SU-DHL-6 (cell line): ENCODE measurements around the gene DNAI2.

Experiments
- H2AFZ ChIP-seq: fragments of 200-600 bp; sonication (generic); 2 replicates; pipeline ENCODE4 v1.6.1; 2014; ENCODE audit warnings: low read depth, mild to moderate bottlenecking, moderate library complexity, mixed read lengths, antibody characterized with exemption, low read length; ENCODE audit not compliant: severe bottlenecking
- H3F3A ChIP-seq: fragments of 200-600 bp; shearing (Covaris generic); 2 replicates; pipeline ENCODE4 v1.6.0; 2016; ENCODE audit warnings: antibody characterized with exemption, mild to moderate bottlenecking; ENCODE audit not compliant: insufficient read depth
- H3K27ac ChIP-seq: fragments of 200-600 bp; sonication (generic); 2 replicates; pipeline ENCODE4 v1.5.1; 2016; ENCODE audit warnings: low read depth, mild to moderate bottlenecking, low read length, moderate library complexity, mixed read lengths
- H3K27me3 ChIP-seq: fragments of 200-600 bp; sonication (generic), shearing (Covaris generic); 2 replicates; pipeline ENCODE4 v1.6.0; 2014; ENCODE audit warnings: mild to moderate bottlenecking, low read length
- H3K36me3 ChIP-seq: fragments of 200-600 bp; sonication (generic); 2 replicates; pipeline ENCODE4 v1.6.1; 2014; ENCODE audit warnings: mild to moderate bottlenecking, low read length, mixed read lengths
- H3K4me2 ChIP-seq: fragments of 300-600, 200-600 bp; shearing (Covaris generic), sonication (generic); 2 replicates; pipeline ENCODE4 v1.6.0; 2014; ENCODE audit warnings: low read length, low read depth, mild to moderate bottlenecking; ENCODE audit not compliant: poor library complexity, severe bottlenecking
- H3K4me3 ChIP-seq: fragments of 200-600 bp; sonication (generic); 2 replicates; pipeline ENCODE4 v1.5.1; 2014; ENCODE audit warnings: antibody characterized with exemption, low read length, mild to moderate bottlenecking, mixed read lengths; ENCODE audit not compliant: insufficient read depth, poor library complexity, severe bottlenecking
- H3K79me2 ChIP-seq: fragments of 200-600 bp; sonication (generic); 2 replicates; pipeline ENCODE4 v1.6.1; 2014; ENCODE audit warnings: mild to moderate bottlenecking, low read length, moderate library complexity; ENCODE audit not compliant: insufficient read depth
- H3K9ac ChIP-seq: fragments of 200-600 bp; sonication (generic); 2 replicates; pipeline ENCODE4 v1.7.0; 2014; ENCODE audit warnings: mild to moderate bottlenecking, low read length
- H3K9me2 ChIP-seq: fragments of 200-600 bp; sonication (generic); replicated peaks from 2 replicates; pipeline ENCODE4 v1.6.1; 2014; ENCODE audit warnings: low read length; ENCODE audit not compliant: insufficient read depth
- H3K9me3 ChIP-seq: fragments of 200-600 bp; sonication (generic); 2 replicates; pipeline ENCODE4 v1.6.1; 2014; ENCODE audit warnings: low read length, mixed read lengths; ENCODE audit not compliant: insufficient read depth
- H4K20me1 ChIP-seq: fragments of 200-600 bp; sonication (generic); 2 replicates; pipeline ENCODE4 v1.6.1; 2014; ENCODE audit warnings: low read depth, mild to moderate bottlenecking, antibody characterized with exemption, low read length, moderate library complexity, mixed read lengths
- EZH2phosphoT487 ChIP-seq: fragments of 200-600 bp; sonication (generic), shearing (Covaris generic); conservative IDR thresholded peaks from 2 replicates; pipeline ENCODE4 v1.6.1; 2018; ENCODE audit warnings: mild to moderate bottlenecking, antibody characterized with exemption, low read length, moderate library complexity, mixed read lengths
- TF ChIP-seq, protein P1 (sequence below): fragments of 200-600 bp; sonication (generic); IDR thresholded peaks from one replicate; pipeline ENCODE4 v1.5.1; 2017; ENCODE audit warnings: antibody characterized with exemption, mild to moderate bottlenecking, low read length, moderate library complexity; ENCODE audit not compliant: insufficient read depth, poor library complexity, severe bottlenecking

The DNAI2 gene

DNA sequence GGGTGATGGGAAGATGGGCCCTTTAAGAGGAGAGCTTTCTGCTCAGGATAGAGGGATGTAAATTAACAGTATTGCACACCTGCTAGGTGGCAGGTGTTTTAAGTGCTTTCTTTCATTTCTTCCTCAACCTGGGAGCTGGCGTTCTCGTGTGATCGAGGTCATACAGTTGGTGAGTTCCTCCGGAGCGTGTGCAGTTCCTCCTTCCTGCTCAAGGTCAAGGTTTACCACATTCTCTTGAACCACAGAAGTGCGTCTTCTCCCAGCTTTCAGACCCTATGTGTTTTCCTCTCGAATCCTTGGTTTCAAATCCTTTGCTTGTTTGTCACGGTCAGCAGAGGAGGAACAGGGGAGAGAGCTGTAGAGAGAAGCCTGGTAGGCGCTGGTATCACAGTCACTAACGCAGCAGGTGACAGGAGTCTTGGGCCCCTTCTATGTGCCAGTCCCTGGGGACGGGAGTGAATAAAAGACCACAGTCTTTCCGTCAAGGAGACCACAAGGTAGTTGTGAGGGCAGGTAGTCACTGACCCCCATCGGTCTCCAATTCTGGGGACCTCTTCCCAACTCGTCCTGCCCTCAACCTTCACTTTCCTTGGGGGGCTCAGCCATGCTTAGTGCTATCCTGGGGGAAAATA is 791 bp downstream of the DNAI2 start:
- H3K4me2 ChIP-seq = no peak overlapping the region
- no peaks in the 10 kb centered on the region for H3K36me3 ChIP-seq
- no peaks in the 10 kb centered on the region for H3K9me2 ChIP-seq
- H3K4me3 ChIP-seq = no peak overlapping the region
- H3K27ac ChIP-seq = no peak overlapping the region
- H3K9me3 ChIP-seq = no peaks in the 10 kb centered on the region
- no peak overlapping the region for H2AFZ ChIP-seq
- H3K9ac ChIP-seq = no peak overlapping the region
- H3K79me2 ChIP-seq = no peaks in the 10 kb centered on the region
- H3K27me3 ChIP-seq = no peaks in the 10 kb centered on the region
- no peaks in the 10 kb centered on the region for H4K20me1 ChIP-seq
- TF ChIP-seq, protein P1, sequence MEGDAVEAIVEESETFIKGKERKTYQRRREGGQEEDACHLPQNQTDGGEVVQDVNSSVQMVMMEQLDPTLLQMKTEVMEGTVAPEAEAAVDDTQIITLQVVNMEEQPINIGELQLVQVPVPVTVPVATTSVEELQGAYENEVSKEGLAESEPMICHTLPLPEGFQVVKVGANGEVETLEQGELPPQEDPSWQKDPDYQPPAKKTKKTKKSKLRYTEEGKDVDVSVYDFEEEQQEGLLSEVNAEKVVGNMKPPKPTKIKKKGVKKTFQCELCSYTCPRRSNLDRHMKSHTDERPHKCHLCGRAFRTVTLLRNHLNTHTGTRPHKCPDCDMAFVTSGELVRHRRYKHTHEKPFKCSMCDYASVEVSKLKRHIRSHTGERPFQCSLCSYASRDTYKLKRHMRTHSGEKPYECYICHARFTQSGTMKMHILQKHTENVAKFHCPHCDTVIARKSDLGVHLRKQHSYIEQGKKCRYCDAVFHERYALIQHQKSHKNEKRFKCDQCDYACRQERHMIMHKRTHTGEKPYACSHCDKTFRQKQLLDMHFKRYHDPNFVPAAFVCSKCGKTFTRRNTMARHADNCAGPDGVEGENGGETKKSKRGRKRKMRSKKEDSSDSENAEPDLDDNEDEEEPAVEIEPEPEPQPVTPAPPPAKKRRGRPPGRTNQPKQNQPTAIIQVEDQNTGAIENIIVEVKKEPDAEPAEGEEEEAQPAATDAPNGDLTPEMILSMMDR = no peak
- TF ChIP-seq EZH2phosphoT487 = no peak
- no peaks in the 10 kb centered on the region for H3F3A ChIP-seq

- no peak overlapping the region for H3K4me2 ChIP-seq
- TF ChIP-seq, protein P1 = no peak
- no peak for TF ChIP-seq EZH2phosphoT487
Observed at GRCh38 chr17:74276051-74276476, 2.0 kb downstream of the DNAI2 start.

DNA sequence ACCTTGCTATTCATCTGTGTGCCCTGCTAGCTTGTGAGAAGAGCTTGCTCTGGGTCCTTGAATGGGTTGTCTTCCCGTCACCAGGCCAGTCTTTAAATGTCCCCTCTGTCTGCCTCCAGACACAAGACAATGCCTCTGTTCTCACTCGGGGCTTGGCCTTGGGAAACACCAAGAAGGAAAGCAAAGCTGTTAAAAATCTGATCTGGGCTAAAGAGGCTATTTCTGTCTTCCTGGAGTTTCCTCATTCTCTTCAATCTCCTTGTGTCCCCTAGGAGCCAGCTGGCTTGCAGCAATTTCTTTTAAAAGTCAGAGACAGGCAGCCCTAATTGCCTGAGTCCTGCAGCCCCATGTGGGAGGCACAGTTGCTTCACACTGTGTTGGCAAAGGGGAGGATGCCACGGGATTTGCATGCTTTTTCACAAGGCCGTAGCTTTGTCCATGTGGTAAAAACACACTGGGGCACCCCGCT is 2.5 kb downstream of the DNAI2 start:
- H3K9ac ChIP-seq = no peak overlapping the region
- no peaks in the 10 kb centered on the region for H3K27me3 ChIP-seq
- no peak overlapping the region for H3K4me2 ChIP-seq
- H3K79me2 ChIP-seq = no peaks in the 10 kb centered on the region
- no peak overlapping the region for H3K27ac ChIP-seq
- no peaks in the 10 kb centered on the region for H3K9me3 ChIP-seq
- no peaks in the 10 kb centered on the region for H3K9me2 ChIP-seq
- TF ChIP-seq EZH2phosphoT487 = no peak
- TF ChIP-seq, protein P1 = no peak
- H2AFZ ChIP-seq = no peak overlapping the region
- no peaks in the 10 kb centered on the region for H3F3A ChIP-seq
- H3K4me3 ChIP-seq = no peak overlapping the region
- H4K20me1 ChIP-seq = no peaks in the 10 kb centered on the region
- no peaks in the 10 kb centered on the region for H3K36me3 ChIP-seq

More at GRCh38 chr17:74276051-74276476, 2.0 kb downstream of the DNAI2 start:
- H3K4me3 ChIP-seq = no peak overlapping the region
- H3K9ac ChIP-seq = no peak overlapping the region
- no peaks in the 10 kb centered on the region for H3K9me2 ChIP-seq
- no peaks in the 10 kb centered on the region for H3K79me2 ChIP-seq
- no peaks in the 10 kb centered on the region for H3K9me3 ChIP-seq
- no peak overlapping the region for H2AFZ ChIP-seq
- H3F3A ChIP-seq = no peaks in the 10 kb centered on the region
- no peaks in the 10 kb centered on the region for H4K20me1 ChIP-seq
- no peak overlapping the region for H3K27ac ChIP-seq
- no peaks in the 10 kb centered on the region for H3K27me3 ChIP-seq
- H3K36me3 ChIP-seq = no peaks in the 10 kb centered on the region
